SH-SY5Y (cell line): ENCODE data around the gene HS6ST1.

Source experiments
- GATA2 ChIP-seq: IDR thresholded peaks from 2 replicates; pipeline ENCODE4 v1.6.1; 2011; ENCODE audit warnings: mild to moderate bottlenecking, low read depth, low read length
- GATA3 ChIP-seq: IDR thresholded peaks from 2 replicates; pipeline ENCODE4 v1.6.1; 2011; ENCODE audit warnings: low read depth, mild to moderate bottlenecking, low read length, moderate library complexity

DNA sequence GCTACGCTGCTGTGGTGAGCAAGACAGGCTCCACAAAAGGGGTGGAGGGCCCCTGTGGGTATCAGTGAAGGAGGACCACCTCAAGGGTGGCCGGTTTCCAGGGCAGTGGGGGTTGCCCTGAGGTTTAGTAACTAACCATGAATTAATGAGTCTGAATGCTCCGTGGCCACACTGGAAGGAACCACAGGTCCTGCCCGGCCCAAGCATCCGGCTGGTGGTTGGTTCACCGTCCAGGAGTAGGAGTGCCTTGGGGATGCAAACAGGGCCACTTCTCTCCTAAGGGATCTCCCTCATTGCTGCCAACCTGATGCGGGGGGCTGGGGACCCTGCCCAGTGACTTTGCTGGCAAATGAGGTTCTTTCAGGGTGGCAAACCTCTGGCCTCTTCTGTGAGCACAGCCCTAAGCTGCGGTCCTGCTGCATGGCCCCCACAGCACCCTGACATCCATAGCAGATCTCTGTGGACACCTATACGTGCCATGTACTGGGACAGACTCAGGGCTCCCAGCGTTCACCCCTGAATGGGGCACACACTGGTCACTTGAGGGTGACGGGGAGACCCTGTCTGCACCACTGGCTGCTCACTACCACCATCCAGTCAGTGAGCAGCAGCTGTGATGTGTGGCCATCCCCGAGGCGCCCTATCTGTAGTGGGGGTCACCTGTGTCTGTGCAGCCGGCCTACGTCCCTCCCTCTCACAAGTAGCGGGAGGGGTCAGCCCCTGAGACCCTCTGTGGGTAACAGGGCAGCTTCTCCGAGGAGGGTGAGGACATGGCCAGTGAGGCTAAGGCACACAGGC, 41.6 kb downstream of the HS6ST1 start:
- TF ChIP-seq GATA2 (no peak), GATA3 (no peak)
